AG09319 (cell line): ENCODE data around the gene TMEM202.
A peak's percentile ranks its signal among the peaks of the same experiment; 100 is the strongest.

Source experiments
- DNase-seq: peaks from one replicate; pipeline ENCODE4 v3.0.0-alpha.2; 2010; ENCODE audit warnings: low read depth; ENCODE audit errors: extremely low read depth
- TF ChIP-seq, protein P1 (sequence below): IDR thresholded peaks from 2 replicates; pipeline ENCODE4 v1.5.1; 2011; ENCODE audit warnings: low read depth, mild to moderate bottlenecking, inconsistent platforms, low read length, moderate library complexity

The TMEM202 gene, protein sequence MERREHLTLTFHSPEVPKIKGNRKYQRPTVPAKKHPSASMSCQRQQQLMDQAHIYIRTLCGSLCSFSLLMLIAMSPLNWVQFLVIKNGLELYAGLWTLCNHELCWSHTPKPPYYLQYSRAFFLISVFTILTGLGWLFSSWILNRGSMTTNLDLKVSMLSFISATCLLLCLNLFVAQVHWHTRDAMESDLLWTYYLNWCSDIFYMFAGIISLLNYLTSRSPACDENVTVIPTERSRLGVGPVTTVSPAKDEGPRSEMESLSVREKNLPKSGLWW

DNA sequence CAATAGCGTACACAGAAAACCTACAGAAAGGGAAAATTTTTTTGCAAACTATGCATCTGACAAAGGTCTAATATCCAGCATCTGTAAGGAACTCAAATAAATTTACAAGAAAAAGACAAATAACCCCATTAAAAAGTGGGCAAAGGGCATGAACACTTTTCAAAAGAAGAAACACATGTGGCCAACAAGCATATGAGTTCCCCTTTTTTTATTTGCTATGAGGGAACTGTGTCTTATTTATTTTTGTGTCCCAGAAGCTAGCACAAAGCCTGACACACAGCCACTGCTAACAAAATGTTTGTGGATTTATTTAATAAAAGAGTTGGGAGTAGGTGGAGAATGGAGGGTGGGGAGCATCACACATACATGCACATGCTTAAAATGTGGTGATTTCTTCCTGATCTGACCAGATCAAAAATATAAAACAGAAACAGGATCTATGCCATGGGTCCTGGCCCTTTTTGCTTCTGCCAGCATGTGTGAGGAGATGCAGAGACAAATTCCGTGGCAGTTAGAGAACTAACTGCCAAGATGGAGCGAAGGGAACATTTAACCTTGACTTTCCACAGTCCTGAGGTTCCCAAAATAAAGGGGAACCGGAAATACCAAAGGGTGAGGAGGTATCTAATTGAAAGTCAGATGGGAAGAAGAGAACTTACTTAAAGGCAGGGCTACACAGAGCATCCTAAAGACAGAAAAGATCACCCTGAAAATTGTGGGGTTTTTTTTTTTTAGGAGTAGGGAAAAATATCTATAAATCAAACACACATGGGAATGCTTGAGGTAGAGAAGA is at the start of gene TMEM202:
Gene TMEM202 (plus strand): TSS at position 510 of the 793 bp plus-strand sequence. CDS start 22 bp downstream, at position 532.
- TF ChIP-seq, protein P1, sequence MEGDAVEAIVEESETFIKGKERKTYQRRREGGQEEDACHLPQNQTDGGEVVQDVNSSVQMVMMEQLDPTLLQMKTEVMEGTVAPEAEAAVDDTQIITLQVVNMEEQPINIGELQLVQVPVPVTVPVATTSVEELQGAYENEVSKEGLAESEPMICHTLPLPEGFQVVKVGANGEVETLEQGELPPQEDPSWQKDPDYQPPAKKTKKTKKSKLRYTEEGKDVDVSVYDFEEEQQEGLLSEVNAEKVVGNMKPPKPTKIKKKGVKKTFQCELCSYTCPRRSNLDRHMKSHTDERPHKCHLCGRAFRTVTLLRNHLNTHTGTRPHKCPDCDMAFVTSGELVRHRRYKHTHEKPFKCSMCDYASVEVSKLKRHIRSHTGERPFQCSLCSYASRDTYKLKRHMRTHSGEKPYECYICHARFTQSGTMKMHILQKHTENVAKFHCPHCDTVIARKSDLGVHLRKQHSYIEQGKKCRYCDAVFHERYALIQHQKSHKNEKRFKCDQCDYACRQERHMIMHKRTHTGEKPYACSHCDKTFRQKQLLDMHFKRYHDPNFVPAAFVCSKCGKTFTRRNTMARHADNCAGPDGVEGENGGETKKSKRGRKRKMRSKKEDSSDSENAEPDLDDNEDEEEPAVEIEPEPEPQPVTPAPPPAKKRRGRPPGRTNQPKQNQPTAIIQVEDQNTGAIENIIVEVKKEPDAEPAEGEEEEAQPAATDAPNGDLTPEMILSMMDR: no peak
- no peak for DNase-seq

DNA sequence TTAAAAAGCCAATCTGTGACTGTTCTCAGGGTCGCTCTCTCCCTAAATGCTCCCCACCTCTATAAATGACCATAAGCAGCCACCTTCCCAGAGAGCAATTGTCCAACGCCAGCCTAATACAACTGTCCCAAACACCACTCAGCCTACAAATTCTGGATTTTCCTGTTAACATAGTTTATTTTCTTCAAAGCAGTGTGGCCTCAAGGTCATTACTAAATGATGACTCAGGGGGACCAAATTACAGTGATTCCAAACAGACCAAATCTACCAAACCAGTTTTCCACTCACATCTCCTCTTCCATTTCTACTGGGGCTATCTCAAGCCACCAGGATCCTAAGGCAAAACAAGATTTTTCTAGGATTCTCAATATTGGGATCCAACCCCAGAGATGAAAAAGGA is 44.8 kb upstream of the TMEM202 start:
- no peak for DNase-seq
- TF ChIP-seq, protein P1: no peak

DNA sequence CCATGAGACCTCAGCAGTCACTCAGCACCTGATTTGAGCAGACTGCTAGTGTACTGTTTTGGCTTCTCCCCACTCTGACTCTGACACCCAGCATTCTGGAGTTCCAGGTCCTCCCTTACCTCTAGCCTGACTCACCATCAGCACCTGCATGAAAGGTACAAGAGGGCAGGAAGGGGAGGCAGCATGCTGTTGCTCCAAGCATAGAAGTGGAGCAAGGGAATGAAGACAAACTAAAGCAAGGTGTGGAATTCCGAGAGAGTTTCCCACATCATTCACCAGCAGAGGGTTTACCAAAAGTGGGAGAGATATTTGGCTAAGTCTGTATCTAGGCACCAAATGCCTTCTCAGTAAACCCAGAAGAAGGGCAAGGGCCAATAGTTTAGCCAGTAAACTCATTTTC is 43.6 kb upstream of the TMEM202 start:
- TF ChIP-seq, protein P1: no peak
- DNase-seq: no peak

DNA sequence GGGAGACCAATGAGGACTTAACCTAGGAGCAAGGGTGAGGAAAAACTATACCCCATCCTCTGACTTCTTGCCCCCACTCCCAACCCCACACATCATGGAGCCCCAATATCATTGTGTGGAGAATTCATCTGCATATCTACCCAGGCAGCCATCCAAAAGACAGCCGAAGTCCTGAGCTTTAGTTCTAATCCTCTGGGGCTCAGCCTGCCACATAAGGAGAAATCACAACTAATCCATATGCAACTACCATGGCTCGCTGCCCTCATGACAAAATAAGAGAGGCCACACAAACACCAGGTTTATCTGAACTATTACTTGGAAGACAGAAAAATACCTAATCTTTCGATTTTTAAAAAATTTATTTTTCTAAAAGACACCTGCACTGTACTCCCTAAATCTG is 40.0 kb upstream of the TMEM202 start:
- no peak for DNase-seq
- TF ChIP-seq, protein P1: no peak

DNA sequence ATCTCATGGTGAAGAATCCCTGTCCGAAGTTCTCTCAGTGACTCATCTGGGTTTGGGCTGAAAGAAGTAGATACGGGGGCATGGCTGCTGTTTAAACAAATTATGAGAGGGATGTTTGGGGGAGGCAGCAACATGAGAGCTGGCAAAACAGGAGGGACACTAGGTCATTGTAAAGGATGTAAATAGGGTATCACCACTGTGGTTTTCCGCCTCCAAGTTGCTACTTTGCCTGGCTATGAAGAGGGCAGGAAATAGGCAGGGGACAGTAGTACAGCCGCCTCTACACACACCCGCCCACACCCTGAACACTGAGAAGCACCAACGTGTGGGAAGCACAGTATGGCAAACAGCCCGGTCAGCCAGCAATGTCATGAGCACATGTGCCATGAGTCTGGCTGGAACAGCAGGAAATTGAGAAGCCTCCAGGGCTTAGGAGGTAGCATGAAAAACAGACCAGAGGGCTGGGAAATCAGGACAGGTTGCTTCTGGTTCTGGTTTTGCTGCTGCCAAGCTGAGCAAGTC is 39.4 kb upstream of the TMEM202 start:
- peak; percentile 54 for DNase-seq
- TF ChIP-seq, protein P1: no peak

DNA sequence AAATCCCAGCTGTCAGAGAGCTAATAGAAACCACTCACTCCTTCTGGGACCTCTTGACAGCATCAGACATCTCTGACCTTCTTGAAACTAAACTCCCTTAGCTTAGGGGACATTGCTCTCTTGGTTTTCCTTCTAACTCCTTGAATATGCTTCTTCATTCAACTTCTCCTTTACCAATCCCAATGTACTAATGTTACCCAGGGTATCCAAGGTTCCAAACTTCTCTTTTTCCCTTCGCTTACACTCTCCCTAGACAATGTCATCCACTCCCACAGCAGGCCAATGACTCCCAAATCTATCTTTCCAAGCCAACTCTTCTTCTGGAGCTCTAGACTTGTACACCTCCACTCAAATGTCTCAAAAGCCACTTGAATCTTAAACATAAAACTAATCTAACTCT is 36.9 kb upstream of the TMEM202 start:
- TF ChIP-seq, protein P1: no peak
- DNase-seq: no peak

DNA sequence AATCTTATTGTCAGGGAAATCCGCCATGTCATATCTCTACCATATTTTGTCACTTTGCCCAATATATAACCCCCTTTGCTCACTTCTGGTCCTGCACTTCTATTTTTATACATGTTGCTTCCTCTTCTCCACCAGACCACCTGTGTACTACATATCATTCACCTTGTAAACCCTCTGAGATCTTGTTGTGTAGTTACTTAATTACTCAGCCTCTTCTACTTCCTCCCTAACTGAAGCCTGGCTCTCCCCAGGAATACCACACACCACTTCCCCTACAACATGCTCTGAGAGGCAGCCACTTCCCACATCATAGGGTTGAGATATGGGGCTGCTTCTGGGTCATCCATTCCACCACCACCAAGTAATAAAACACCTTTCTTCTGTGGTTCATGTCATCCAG is 32.3 kb upstream of the TMEM202 start:
- DNase-seq: no peak
- TF ChIP-seq, protein P1: no peak
